ENCODE results near the gene OVOL3. TPM values are rescaled to one million over a fixed set of nuclear protein-coding genes. Genes with fewer than 3 reads are reported as not detected.

OVOL3 gene
- total RNA-seq, 1 donor from 2014 or later, result not detected

DNA sequence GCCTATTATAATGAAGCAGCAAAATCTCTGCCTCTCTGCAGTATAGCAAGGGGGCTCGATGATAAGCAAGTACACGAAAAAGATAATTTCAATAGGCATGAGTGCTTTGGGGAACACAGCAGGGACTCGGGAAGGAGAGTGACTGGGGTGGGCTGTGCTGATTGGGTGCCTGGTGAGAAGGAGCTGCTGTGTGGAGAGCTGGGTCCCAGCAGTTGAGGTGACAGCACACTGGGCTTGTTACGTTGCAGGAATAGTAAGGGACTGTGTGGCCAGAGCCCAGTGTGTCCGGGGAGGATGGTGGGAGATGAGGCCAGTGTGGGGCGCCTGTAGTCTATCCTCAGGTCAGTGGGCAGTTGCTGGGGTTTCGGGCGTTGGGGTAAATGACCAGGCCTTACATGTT, 38.9 kb upstream of the OVOL3 start:
- Histone ChIP-seq H3K36me3 (no peaks in the 10 kb centered on the region), H3K9me3 (no peaks in the 10 kb centered on the region), H3K4me1 (peaks cover 8% of the 10 kb centered on the region), H3K27me3 (no peaks in the 10 kb centered on the region), H3K4me3 (no peak overlapping the region), H3K27ac (no peak overlapping the region)
- TF ChIP-seq, protein P1, sequence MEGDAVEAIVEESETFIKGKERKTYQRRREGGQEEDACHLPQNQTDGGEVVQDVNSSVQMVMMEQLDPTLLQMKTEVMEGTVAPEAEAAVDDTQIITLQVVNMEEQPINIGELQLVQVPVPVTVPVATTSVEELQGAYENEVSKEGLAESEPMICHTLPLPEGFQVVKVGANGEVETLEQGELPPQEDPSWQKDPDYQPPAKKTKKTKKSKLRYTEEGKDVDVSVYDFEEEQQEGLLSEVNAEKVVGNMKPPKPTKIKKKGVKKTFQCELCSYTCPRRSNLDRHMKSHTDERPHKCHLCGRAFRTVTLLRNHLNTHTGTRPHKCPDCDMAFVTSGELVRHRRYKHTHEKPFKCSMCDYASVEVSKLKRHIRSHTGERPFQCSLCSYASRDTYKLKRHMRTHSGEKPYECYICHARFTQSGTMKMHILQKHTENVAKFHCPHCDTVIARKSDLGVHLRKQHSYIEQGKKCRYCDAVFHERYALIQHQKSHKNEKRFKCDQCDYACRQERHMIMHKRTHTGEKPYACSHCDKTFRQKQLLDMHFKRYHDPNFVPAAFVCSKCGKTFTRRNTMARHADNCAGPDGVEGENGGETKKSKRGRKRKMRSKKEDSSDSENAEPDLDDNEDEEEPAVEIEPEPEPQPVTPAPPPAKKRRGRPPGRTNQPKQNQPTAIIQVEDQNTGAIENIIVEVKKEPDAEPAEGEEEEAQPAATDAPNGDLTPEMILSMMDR (IDR thresholded peaks at IDR 0.05), result no peak
- TF ChIP-seq POLR2A (IDR thresholded peaks at IDR 0.05), result no peak
- TF ChIP-seq POLR2AphosphoS5 (IDR thresholded peaks at IDR 0.05; ENCODE audit: insufficient read depth in 1 of 2, low read depth in 1 of 2), result no peak
- intact Hi-C loops (cut with DNase I), result no loop called here
- DNase-seq (ENCODE audit: extremely low spot score in 2 of 2), result no peak

DNA sequence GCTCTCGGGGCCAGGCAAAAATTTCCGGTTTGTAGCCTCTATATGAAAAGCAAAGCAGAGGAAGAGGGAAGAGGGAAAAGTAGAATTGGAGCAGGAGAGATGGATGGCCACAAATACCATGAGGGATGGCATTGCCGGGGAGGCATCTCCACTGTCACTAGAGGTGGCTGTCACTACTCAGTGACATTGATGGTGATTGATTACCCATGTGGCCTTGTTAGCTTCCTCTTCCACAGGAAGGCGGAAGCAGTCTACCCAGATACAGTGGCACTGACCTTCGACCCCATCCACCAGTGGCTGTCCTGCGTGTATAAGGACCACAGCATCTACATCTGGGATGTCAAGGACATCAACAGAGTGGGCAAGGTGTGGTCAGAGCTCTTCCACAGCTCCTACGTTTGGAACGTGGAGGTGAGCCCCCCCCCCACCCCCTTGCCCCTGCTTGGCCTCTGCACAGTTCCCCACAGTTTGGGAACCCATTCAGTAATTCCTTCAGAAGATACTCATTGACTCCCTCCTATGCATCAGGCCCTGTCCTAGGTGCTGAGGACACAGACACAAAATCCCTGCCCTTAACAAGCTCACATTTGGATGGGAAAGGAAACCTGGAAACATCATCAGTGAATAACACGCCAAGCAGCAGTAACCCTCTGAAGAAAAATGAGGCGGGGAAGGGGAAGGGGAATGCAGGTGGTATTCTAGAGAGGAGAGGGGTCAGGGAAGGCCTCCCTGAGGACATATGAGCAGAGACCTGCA, 37.6 kb upstream of the OVOL3 start:
- peaks cover 8% of the 10 kb centered on the region for H3K4me1 ChIP-seq
- intact Hi-C loops (cut with DNase I), result no loop called here
- TF ChIP-seq POLR2A (IDR thresholded peaks at IDR 0.05) (no peak), POLR2AphosphoS5 (IDR thresholded peaks at IDR 0.05; ENCODE audit: insufficient read depth in 1 of 2, low read depth in 1 of 2) (no peak)
- TF ChIP-seq, protein P1 (IDR thresholded peaks at IDR 0.05), result no peak

DNA sequence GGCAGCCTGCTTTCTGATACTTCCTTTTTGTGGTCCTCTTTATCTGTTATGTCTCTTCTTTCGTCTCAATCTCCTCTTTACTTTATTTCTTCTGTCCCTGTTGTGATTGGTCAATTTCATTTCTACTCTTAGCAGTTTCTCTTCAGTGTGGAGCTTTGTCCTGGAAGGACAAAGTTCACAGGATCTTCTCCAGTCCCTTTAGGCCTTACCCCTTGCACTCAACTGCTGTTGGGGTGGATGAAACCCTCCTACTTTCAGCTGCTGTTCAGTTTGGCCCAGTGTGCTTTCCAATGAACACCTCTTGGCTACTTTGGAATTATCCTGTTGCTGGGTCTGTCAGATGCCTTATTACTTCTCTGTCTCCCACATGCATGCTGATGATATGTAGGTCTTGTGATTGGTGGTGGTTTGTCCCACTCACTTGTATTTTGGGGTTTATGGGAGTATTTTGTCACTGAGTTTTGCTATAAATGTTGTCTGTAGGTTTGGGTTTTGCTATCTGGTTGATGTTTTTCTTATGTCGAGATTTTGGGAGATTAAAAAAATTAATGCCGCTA, 31.5 kb upstream of the OVOL3 start:
- DNase-seq (ENCODE audit: extremely low spot score in 2 of 2), result no peak
- intact Hi-C loops (cut with DNase I), result no loop called here

More for the DNA sequence above, 37.6 kb upstream of the OVOL3 start:
- Histone ChIP-seq H3K36me3 (no peaks in the 10 kb centered on the region), H3K27ac (no peak overlapping the region), H3K4me3 (no peak overlapping the region), H3K9me3 (no peaks in the 10 kb centered on the region), H3K27me3 (no peaks in the 10 kb centered on the region)
- no peak for DNase-seq (ENCODE audit: extremely low spot score in 2 of 2)

DNA sequence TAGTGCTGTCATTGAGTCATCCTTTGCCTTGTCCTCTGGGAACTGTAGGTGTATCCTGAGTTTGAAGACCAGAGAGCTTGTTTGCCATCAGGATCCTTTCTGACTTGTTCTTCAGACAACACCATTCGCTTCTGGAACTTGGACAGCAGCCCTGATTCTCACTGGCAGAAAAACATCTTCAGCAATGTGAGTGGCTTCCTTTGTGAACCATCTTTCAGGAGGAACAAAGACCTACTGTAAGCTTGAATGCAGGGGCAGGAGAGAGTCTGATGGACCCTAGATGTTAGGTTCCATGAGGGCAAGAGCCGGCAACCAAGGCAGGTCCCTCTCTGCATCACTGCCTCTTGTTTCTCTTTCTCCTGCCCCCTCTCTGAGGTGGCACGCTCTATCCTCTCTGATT, 29.6 kb upstream of the OVOL3 start:
- intact Hi-C loops (cut with DNase I), result no loop called here
- TF ChIP-seq POLR2A (IDR thresholded peaks at IDR 0.05) (no peak), POLR2AphosphoS5 (IDR thresholded peaks at IDR 0.05; ENCODE audit: insufficient read depth in 1 of 2, low read depth in 1 of 2) (no peak)
- TF ChIP-seq, protein P1 (IDR thresholded peaks at IDR 0.05), result no peak
- H3K27ac ChIP-seq, result no peak overlapping the region
- no peaks in the 10 kb centered on the region for H3K27me3 ChIP-seq
- no peak for DNase-seq (ENCODE audit: extremely low spot score in 2 of 2)
- no peaks in the 10 kb centered on the region for H3K36me3 ChIP-seq
- no peaks in the 10 kb centered on the region for H3K4me1 ChIP-seq
- H3K4me3 ChIP-seq, result no peak overlapping the region
- no peaks in the 10 kb centered on the region for H3K9me3 ChIP-seq

More for the DNA sequence above, 31.5 kb upstream of the OVOL3 start:
- no peak overlapping the region for H3K27ac ChIP-seq
- H3K9me3 ChIP-seq, result no peaks in the 10 kb centered on the region
- H3K4me3 ChIP-seq, result no peak overlapping the region
- H3K27me3 ChIP-seq, result no peaks in the 10 kb centered on the region
- H3K36me3 ChIP-seq, result no peaks in the 10 kb centered on the region
- H3K4me1 ChIP-seq, result no peaks in the 10 kb centered on the region
- no peak for TF ChIP-seq POLR2AphosphoS5 (IDR thresholded peaks at IDR 0.05; ENCODE audit: insufficient read depth in 1 of 2, low read depth in 1 of 2)
- TF ChIP-seq, protein P1 (IDR thresholded peaks at IDR 0.05), result no peak
- TF ChIP-seq POLR2A (IDR thresholded peaks at IDR 0.05), result no peak

DNA sequence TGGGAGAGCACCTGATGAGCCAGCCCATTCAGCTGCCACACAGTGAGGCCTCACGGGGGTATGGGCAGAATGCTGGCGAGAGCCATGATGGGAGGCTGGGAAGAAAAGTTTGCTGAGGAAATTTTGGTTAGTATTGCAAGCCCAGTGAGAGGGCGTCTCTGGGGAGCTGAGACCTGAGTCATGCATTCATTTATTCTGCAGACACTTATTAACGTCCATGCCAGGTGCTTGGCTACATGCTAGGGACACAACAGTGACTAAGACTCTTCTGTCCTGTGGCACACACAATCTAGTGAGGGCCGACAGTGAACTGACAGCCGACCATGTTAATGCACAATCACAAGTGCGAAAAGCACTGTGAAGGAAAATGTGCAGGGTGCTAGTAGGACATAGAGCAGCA, 29.0 kb upstream of the OVOL3 start:
- DNase-seq (ENCODE audit: extremely low spot score in 2 of 2), result no peak
- TF ChIP-seq POLR2A (IDR thresholded peaks at IDR 0.05) (no peak), POLR2AphosphoS5 (IDR thresholded peaks at IDR 0.05; ENCODE audit: insufficient read depth in 1 of 2, low read depth in 1 of 2) (no peak)
- TF ChIP-seq, protein P1 (IDR thresholded peaks at IDR 0.05), result no peak
- no peaks in the 10 kb centered on the region for H3K4me1 ChIP-seq
- no peak overlapping the region for H3K27ac ChIP-seq
- no peak overlapping the region for H3K4me3 ChIP-seq
- H3K36me3 ChIP-seq, result no peaks in the 10 kb centered on the region
- H3K9me3 ChIP-seq, result no peaks in the 10 kb centered on the region
- H3K27me3 ChIP-seq, result no peaks in the 10 kb centered on the region
- intact Hi-C loops (cut with DNase I), result no loop called here

Measured in vagina (tissue), 2 donors.